ENCODE results near the gene BMP10.

DNA sequence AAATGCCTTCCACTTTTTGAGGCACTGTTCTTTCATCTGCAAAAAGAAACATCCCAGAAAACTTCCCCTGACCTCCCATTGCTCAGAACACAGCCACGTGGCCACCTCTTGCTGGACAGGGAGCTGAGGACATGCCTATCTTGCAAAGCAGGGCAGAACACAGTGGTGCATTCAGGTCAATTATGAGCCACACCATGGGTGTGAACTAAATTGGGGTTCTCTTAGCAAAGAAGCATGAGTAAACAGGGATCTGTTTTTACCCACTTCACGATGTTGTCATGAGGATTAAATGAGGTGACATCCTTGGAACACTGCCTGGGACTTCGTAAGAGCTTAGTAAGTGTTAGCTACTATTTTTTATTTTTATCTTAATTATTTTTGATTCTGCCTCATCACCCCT lies 25.1 kb downstream of the BMP10 start:
- TF ChIP-seq POLR2A (IDR thresholded peaks at IDR 0.05; ENCODE audit: low read depth, low read length), result no peak
- no peak for TF ChIP-seq TAF1 (IDR thresholded peaks at IDR 0.05; ENCODE audit: low read depth, low read length)
- TF ChIP-seq POLR2AphosphoS5 (IDR thresholded peaks at IDR 0.05; ENCODE audit: low read depth, low read length), result no peak
